DND-41 (cell line): ENCODE results near the gene TPRN.

Experiments used
- ATAC-seq: fragments of 200-7000 bp; cut with Tn5 transposase; 3 replicates; pipeline ENCODE4 v1.9.1; 2021; ENCODE audit warnings: low read depth; ENCODE audit not compliant: insufficient read depth
- DNase-seq: peaks from one replicate; pipeline ENCODE4 v3.0.0-alpha.2; 2020
- H2AFZ ChIP-seq: 2 replicates; pipeline ENCODE4 v1.6.0; 2012; ENCODE audit warnings: low read depth, low read length
- H3K27ac ChIP-seq: 2 replicates; pipeline ENCODE4 v1.5.1; 2012; ENCODE audit warnings: low read length, inconsistent platforms
- H3K27me3 ChIP-seq: fragments of 200-600 bp; sonication (generic); 2 replicates; pipeline ENCODE4 v1.6.0; 2012; ENCODE audit warnings: low read length, mild to moderate bottlenecking, inconsistent platforms; ENCODE audit not compliant: insufficient read depth, poor library complexity
- H3K36me3 ChIP-seq: 2 replicates; pipeline ENCODE4 v1.5.1; 2012; ENCODE audit warnings: low read length, inconsistent platforms; ENCODE audit not compliant: insufficient read depth
- H3K4me1 ChIP-seq: 2 replicates; pipeline ENCODE4 v1.5.1; 2012; ENCODE audit warnings: mild to moderate bottlenecking, low read length; ENCODE audit not compliant: insufficient read depth
- H3K4me2 ChIP-seq: 2 replicates; pipeline ENCODE4 v1.6.0; 2012; ENCODE audit warnings: mild to moderate bottlenecking, moderate library complexity, low read length, inconsistent platforms; ENCODE audit not compliant: insufficient read depth
- H3K4me3 ChIP-seq, 2 experiments: fragments of 200-600 bp in 1 of 2; shearing (Covaris generic) in 1 of 2; 2 replicates each; pipeline ENCODE4 v1.5.1; 2012 to 2016; ENCODE audit warnings: inconsistent platforms in 2 of 2, low read length in 2 of 2, mild to moderate bottlenecking in 2 of 2, low read depth in 1 of 2, moderate library complexity in 1 of 2
- H3K79me2 ChIP-seq: 2 replicates; pipeline ENCODE4 v1.6.0; 2012; ENCODE audit warnings: low read length, inconsistent platforms; ENCODE audit not compliant: insufficient read depth
- H3K9ac ChIP-seq: 2 replicates; pipeline ENCODE4 v1.6.0; 2012; ENCODE audit warnings: low read depth, mild to moderate bottlenecking, inconsistent platforms, low read length, moderate library complexity
- H3K9me3 ChIP-seq: 2 replicates; pipeline ENCODE4 v1.5.1; 2012; ENCODE audit warnings: low read length, moderate library complexity, mild to moderate bottlenecking, inconsistent platforms; ENCODE audit not compliant: insufficient read depth, severe bottlenecking
- H4K20me1 ChIP-seq: 2 replicates; pipeline ENCODE4 v1.6.0; 2012; ENCODE audit warnings: low read length; ENCODE audit not compliant: insufficient read depth
- CTCF ChIP-seq: IDR thresholded peaks from 2 replicates; pipeline ENCODE4 v1.5.1; 2012; ENCODE audit warnings: borderline replicate concordance, low read length, moderate library complexity, mild to moderate bottlenecking; ENCODE audit not compliant: poor library complexity, severe bottlenecking; ENCODE audit errors: extremely low read depth
- EZH2 ChIP-seq: IDR thresholded peaks from 3 replicates; pipeline ENCODE4 v1.6.1; 2012; ENCODE audit warnings: borderline replicate concordance, low read depth, mild to moderate bottlenecking, moderate library complexity, low read length, inconsistent platforms; ENCODE audit not compliant: severe bottlenecking

Gene TPRN

GRCh38 chr9:137162505-137163364 is 37.8 kb downstream of the TPRN start:
- Histone ChIP-seq H3K9ac (no peak overlapping the region), H3K27me3 (peaks cover 12% of the 10 kb centered on the region), H3K27ac (no peak overlapping the region), H3K4me1 (no peaks in the 10 kb centered on the region), H4K20me1 (peaks cover 3% of the 10 kb centered on the region; the same call in 1 of the 2 replicates), H3K4me2 (no peak overlapping the region), H3K36me3 (no peaks in the 10 kb centered on the region), H2AFZ (no peak overlapping the region), H3K79me2 (no peaks in the 10 kb centered on the region), H3K9me3 (no peaks in the 10 kb centered on the region), H3K4me3 (no peak overlapping the region)
- TF ChIP-seq EZH2, result no peak
- TF ChIP-seq CTCF, result no peak
- no peak for ATAC-seq
- no peak for DNase-seq

DNA sequence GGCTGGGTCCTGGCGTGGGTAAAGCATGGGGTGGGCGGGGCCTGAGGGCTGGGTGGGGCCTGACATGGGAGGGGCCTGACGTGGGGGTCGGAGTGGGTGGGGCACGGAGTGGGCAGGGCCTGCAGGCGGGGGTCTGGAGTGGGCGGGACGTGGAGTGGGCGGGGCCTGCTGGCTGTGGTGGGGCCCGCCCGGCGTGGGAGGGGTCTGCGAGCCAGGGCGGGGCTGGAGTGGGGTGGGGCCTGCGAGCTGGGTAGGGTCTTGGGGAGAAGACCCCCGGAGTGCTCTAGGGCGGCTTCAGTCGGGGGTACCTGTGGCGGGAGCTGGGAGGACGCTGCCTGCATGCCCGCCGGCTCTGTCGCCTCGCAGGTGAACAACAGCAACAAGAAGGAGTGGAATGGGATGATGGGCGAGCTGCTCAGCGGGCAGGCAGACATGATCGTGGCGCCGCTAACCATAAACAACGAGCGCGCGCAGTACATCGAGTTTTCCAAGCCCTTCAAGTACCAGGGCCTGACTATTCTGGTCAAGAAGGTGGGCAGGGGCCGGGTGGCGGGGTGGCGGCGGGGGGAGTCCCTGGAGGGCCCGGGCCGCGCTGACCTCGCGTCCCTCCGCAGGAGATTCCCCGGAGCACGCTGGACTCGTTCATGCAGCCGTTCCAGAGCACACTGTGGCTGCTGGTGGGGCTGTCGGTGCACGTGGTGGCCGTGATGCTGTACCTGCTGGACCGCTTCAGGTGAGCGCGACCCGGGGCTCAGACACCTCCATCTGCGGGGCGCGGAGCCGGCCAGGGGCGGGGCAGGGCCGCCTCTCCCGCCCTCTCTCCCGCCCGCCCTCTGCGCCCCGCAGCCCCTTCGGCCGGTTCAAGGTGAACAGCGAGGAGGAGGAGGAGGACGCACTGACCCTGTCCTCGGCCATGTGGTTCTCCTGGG is 38.7 kb downstream of the TPRN start:
- DNase-seq, result no peak
- no peaks in the 10 kb centered on the region for H3K4me1 ChIP-seq
- H3K79me2 ChIP-seq, result no peaks in the 10 kb centered on the region
- H3K9me3 ChIP-seq, result no peaks in the 10 kb centered on the region
- TF ChIP-seq CTCF, result no peak
- no peak for TF ChIP-seq EZH2
- H3K36me3 ChIP-seq, result no peaks in the 10 kb centered on the region
- peaks cover 3% of the 10 kb centered on the region for H3K27me3 ChIP-seq
- no peak overlapping the region for H2AFZ ChIP-seq
- no peak overlapping the region for H3K4me3 ChIP-seq
- no peak overlapping the region for H3K4me2 ChIP-seq
- no peak overlapping the region for H3K9ac ChIP-seq
- ATAC-seq, result no peak
- H3K27ac ChIP-seq, result no peak overlapping the region
- peaks cover 9% of the 10 kb centered on the region; the same call in 1 of the 2 replicates for H4K20me1 ChIP-seq

GRCh38 chr9:137160716-137161557 is 39.6 kb downstream of the TPRN start:
- no peak overlapping the region for H3K9ac ChIP-seq
- H3K4me3 ChIP-seq, result no peak overlapping the region
- H3K27me3 ChIP-seq, result no peaks in the 10 kb centered on the region

More at GRCh38 chr9:137160716-137161557, 39.6 kb downstream of the TPRN start:
- Histone ChIP-seq H2AFZ (no peak overlapping the region), H3K27ac (no peak overlapping the region), H4K20me1 (peaks cover 9% of the 10 kb centered on the region; the same call in 1 of the 2 replicates), H3K9me3 (no peaks in the 10 kb centered on the region), H3K36me3 (no peaks in the 10 kb centered on the region), H3K4me2 (no peak overlapping the region), H3K4me1 (no peaks in the 10 kb centered on the region), H3K79me2 (no peaks in the 10 kb centered on the region)
- no peak for TF ChIP-seq CTCF
- TF ChIP-seq EZH2, result no peak
- no peak for DNase-seq
- no peak for ATAC-seq
